GM21390 (cell line): Measurements from ENCODE around the gene GTPBP3.
"Not testable (repeated sequence)": the region's sequence is repeated elsewhere in the genome, so short reads cannot be mapped to it uniquely, and the experiment has no call there.

Experiments used
- ATAC-seq: cut with Tn5 transposase; IDR thresholded peaks from one replicate; pipeline ENCODE4 v1.9.1; 2021; ENCODE audit not compliant: unreplicated experiment

GTPBP3 gene

DNA sequence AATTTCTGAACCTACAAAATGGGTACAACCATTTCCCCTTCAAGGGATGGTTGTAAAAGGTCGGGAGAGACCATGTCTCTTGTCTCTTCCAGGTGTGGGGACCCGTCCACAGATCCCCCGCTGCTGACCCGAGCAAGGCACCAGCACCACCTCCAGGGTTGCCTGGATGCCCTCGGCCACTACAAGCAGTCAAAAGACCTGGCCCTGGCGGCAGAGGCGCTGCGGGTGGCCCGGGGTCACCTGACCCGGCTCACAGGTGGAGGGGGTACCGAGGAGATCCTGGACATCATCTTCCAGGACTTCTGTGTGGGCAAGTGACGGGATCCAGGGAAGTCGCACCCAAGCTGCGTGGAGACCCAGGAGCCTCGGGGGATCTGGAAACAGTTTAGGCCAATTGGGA, 4.0 kb downstream of the GTPBP3 start:
- ATAC-seq = no peak

GRCh38 chr19:17341845-17342244, 4.5 kb downstream of the GTPBP3 start:
- no peak for ATAC-seq

DNA sequence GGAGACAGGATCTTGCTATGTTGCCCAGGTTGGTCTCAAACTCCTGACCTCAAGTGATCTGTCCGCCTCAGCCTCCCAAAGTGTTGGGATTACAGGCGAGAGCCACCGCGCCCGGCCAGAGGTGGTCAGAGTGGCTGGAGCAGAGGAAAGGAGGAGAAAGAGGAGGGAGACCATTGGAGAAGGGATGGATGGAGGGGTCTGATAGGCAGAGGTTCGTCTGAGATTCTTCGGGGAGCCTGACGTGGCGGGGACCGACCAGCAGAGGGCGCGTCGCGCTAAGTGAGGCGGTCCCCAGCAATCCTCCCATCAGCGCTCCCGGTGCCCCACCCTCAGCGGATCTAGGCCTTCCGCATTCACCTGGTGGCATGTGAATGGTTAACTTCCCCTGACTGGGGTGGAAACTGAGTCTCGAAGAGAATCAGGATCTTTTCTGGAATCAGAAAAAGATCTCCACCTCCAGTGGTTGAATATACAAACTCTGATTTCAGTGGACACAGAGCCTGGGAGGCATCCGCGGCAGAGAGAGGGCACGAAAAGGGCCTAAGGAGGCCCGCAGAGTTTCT, 8.8 kb downstream of the GTPBP3 start:
- no peak for ATAC-seq

DNA sequence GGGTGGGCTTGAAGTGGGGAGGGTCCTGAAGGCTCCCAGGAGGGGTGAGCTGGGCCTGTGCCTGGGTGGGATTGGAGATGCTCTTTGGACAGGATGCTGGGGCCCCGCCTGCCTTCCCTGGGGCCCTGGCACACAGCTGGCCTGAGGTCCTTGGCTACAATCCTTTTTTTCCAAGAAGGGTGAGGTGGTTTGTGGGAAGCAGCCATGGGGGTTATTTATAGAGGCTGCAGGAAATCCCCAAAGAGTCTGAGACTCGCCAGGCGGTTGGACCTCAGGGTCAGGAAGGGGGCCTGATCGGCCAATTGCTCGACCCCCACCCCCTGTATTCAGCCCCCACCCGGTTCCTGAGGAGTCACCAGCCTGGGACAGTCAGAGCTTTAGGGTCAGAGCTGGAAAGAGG, 10.0 kb downstream of the GTPBP3 start:
- ATAC-seq = no peak

- no peak for ATAC-seq
Measured at GRCh38 chr19:17347877-17348276, 10.5 kb downstream of the GTPBP3 start.

GRCh38 chr19:17348700-17349099, 11.3 kb downstream of the GTPBP3 start:
- ATAC-seq = no peak

- no peak for ATAC-seq
Measured at GRCh38 chr19:17351815-17352435, 14.6 kb downstream of the GTPBP3 start.

GRCh38 chr19:17352608-17353280, 15.4 kb downstream of the GTPBP3 start:
- no peak for ATAC-seq

DNA sequence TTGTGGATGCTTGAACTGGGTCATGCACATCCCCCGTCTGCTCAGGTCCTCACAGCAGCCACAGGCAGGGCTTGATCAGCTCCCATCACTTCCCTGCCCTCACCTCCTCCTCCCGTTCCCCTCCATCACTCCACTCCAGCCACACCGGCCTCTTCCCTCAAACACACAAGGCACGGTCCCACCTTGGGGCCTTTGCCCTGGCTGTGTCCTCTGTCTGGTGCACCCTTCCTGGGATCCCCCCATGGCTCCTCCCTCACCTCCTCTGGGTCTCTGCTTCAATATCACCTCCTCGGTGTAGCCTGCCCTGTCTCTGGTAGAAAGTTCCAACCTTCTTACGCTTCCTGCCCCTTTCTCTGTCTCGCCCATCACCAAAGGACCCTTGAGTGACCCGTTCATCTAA, 16.0 kb downstream of the GTPBP3 start:
- no peak for ATAC-seq

DNA sequence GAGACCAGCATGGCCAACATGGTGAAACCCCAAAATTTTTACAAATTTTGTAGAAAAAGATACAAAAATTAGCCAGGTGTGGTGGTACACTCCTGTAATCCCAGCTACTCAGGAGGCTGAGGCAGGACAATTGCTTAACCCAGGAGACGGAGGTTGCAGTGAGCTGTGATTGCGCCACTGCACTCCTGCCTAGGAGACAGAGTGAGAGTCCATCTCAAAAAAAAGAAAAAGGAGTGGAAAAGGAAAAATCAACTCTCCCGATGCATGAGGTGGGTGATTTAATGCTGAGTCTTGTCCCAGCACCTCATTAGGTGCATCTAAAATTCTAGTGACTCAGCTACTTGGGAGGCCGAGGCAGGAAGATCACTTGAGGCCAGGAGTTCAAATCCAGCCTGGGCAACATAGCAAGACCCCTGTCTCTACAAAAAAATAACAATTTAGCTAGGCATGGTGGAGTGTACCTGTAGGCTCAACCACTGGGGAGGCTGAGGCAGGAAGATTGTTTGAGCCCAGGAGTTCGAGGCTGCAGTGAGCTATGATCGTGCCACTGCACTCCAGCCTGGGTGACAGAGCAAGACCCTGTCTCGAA, 19.8 kb downstream of the GTPBP3 start:
- ATAC-seq = no peak

GRCh38 chr19:17357724-17358123, 20.4 kb downstream of the GTPBP3 start:
- ATAC-seq = no peak

GRCh38 chr19:17358395-17358794, 21.0 kb downstream of the GTPBP3 start:
- no peak for ATAC-seq

DNA sequence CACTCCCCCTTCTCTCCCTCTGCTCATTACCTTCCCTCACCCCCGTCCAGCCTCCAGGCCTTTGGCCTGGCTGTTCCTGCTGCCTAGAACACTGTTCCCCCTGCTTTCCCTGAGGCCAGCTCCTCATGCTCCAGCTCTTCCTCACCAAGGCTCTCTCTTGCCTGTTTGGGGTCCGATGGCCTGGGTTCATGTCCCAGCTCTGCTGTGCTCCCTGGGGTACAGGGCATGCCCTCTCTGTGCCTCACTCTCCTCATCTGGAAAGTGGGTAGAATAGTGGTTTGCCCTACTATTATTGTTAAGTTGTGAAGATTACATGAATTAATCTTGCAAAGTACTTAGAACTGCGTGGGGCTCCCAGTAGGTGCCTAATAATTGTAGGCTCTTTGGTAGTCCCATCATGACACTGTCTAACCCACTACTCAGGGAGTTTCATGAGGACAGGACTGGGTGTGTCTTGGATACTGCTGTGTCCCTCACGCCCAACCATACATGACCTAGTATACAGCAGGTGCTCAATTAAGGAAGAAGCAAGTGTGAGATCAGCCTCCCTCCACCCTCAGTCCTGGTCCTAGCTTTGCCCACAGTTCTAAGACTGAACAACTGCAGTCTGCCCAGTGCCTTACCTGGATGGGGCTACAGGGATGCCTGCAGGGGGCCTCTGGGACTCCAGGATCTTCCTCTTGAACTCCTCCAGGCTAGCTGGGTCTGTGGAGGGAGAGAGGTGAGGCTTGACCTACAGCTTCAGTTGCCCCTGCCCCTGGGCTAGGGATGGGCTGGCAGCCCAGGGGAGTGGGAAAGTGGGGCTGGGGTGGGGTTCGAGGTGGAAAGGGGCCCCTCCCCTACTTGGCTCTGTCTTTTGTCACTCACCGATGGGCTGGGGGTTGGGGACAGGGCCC, 22.8 kb downstream of the GTPBP3 start:
- ATAC-seq = no peak

DNA sequence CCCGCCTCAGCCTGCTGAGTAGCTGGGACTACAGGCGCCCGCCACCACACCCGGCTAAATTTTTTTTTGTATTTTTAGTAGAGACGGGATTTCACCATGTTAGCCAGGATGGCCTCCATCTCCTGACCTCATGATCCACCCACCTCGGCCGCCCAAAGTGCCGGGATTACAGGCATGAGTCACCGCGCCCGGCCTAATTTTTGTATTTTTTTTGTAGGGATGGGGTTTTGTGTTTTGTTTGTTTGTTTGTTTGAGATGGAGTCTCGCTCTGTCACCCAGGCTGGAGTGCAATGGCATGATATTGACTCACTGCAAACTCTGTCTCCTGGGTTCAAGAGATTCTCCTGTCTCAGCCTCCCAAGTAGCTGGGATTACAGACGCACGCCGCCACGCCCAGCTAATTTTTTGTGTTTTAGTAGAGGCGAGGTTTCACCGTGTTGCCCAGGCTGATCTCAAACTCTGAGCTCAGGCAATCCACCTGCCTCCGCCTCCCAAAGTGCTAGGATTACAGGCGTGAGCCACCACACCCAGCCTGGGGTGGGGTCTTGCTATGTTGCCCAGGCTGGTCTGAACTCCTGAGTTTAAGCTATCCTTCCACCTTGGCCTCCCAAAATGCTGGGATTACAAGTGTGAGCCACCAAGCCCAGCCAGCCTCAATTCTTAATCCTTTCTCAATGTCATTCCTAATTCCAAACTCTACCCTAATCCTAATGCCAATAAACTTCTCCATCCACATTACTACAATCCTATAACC, 26.7 kb downstream of the GTPBP3 start:
- not testable (repeated sequence) for ATAC-seq

DNA sequence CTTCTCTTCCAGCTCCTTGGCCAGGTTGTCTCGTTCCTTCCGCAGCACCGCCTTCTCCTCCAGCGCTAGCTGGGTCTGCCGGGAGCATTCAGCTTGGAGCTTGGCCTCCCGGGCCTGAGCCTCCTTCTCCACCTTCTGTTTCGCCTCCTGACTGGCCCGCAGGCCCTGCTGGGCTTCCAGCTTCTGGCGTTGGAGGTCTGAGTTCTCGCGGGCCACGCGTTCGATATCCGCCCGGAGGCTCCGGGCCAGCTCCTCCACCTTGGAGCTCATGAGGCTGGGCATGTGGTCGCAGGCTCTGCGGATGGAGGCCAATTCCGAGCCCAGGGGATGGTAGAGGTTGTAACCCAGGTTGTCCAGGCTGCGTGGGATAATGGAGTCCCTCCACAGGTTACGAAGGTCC, 28.0 kb downstream of the GTPBP3 start:
- ATAC-seq = no peak

GRCh38 chr19:17370026-17370587, 32.8 kb downstream of the GTPBP3 start:
- no peak for ATAC-seq

DNA sequence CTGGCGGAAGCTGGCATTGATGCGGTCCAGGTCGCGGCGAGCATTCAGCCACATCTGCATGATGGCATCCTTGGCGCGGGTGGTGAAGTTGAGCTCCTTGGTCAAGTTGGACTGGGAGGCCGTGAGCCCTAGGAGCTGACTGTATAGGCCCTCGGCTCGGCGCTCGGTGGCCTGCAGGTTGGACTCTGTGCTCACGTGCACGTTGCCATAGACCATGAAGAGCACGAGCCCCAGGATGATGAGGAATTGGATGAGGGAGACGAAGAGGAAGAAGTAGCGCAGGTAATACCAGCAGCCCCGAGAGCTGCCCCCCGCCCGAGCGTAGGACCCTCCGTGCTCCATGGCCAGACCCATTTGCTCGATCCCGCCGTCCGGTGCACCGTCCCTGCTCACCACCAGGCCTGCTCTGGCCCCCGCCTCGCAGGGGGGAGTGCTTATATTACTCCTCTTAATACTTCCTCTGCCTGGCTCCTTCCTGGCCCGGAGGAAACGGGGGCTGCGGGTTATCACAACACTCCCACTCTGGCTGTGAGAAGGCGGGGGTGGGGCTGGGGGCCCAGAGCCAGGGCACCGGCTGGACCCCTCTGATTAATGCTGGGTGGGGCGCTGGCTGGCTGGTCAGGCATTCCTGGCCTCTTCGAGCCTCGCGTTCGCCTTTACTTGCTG, 39.7 kb downstream of the GTPBP3 start, which contains the start of gene PLVAP:
Gene PLVAP, minus strand, starts transcription at position 408 of the 666 bp plus-strand sequence. Its CDS starts 54 bp downstream, at position 354.
- no peak for ATAC-seq

GRCh38 chr19:17378271-17378670, 40.9 kb downstream of the GTPBP3 start:
- no peak for ATAC-seq

GRCh38 chr19:17379221-17379631, 41.9 kb downstream of the GTPBP3 start:
- ATAC-seq = no peak
